Prostate gland (tissue), 2 donors: ENCODE data around the gene PDCD10. TPM values are rescaled to one million over a fixed set of nuclear protein-coding genes. Genes with fewer than 3 reads are reported as not detected.

ENCODE experiments used
- DNase-seq: peaks from one replicate; pipeline ENCODE4 v3.0.0-alpha.2; 2019; ENCODE audit warnings: low spot score
- H3K27ac ChIP-seq, 2 donors: fragments of 200-600 bp; sonication (generic); 2 replicates each; pipeline ENCODE4 v1.5.1; 2017 to 2019
- H3K27me3 ChIP-seq: fragments of 200-600 bp; sonication (generic); replicated peaks from 2 replicates; pipeline ENCODE4 v1.5.1; 2019; ENCODE audit not compliant: insufficient read depth
- H3K36me3 ChIP-seq, 2 donors: fragments of 200-600 bp; sonication (generic); 1 replicate in 1 of 2; 2 replicates in 1 of 2; pipeline versions ENCODE4 v1.5.1 to v1.8.1; 2017 to 2019
- H3K4me1 ChIP-seq: fragments of 200-600 bp; sonication (generic); replicated peaks from 2 replicates; pipeline ENCODE4 v1.5.1; 2019
- H3K4me3 ChIP-seq, 2 donors: fragments of 200-600 bp; sonication (generic); 2 replicates each; pipeline ENCODE4 v1.5.1; 2017 to 2019
- H3K9me3 ChIP-seq: fragments of 200-600 bp; sonication (generic); 2 replicates; pipeline ENCODE4 v1.5.1; 2017
- POLR2A ChIP-seq: fragments of 450-650 bp; IDR thresholded peaks from one replicate; pipeline ENCODE4 v1.6.1; 2016; ENCODE audit warnings: antibody characterized with exemption, mild to moderate bottlenecking
- POLR2AphosphoS5 ChIP-seq: sonication (generic); formaldehyde crosslinking; IDR thresholded peaks from one replicate; pipeline ENCODE4 v1.6.1; 2017; ENCODE audit warnings: antibody characterized with exemption
- WGBS: methylation state at CpG from one replicate; pipeline ENCODE4 v1.1.5; 2018; 5-methylcytosine and 5-hydroxymethylcytosine counted together
- intact Hi-C: fragments of 100-400 bp; cut with DNase I; formaldehyde crosslinking; loops from one replicate; pipeline ENCODE4 v1.14.2; 2022
- total RNA-seq, 2 donors: library from RNA; depleted of rRNA; stranded (reverse); fragments of >200 nt; gene quantifications; one replicate each; pipeline ENCODE4 v1.1.0, GENCODE V29; 2016
- TF ChIP-seq, protein P1 (sequence below), 4 experiments: fragments of 200-600 bp in 2 of 4; fragments of 450-650 bp in 2 of 4; sonication (generic) in 2 of 4; IDR thresholded peaks; 1 replicate in 3 of 4; 2 replicates in 1 of 4; pipeline ENCODE4 v1.5.1; 2016 to 2019; ENCODE audit warnings: antibody characterized with exemption in 4 of 4, mild to moderate bottlenecking in 2 of 4, moderate library complexity in 2 of 4

The PDCD10 gene
- total RNA-seq, 2 donors from 2014 or later, result 50.3 to 58.1 TPM

DNA sequence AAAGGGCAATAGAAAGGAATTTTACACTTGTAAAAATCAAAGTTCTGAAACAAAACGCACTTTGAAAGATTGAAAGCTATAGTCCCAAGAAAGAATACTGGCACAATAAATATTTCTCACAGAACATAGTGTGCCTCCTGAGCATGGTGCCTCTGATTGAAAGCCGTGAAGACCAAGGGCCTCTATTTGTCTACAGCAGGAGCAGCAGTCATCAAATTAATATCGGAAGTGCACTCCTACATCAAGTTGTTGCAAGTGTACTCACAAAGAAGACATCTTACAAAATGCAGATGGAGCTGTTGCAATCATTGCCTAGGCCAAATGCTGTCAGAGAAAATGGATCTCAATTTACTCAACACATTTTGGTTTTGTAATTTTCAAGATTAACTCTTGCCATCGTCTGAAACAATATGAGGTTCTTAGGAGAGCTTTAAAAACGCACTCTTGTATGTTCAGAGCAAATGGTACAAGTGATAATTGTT lies 71.7 kb downstream of the PDCD10 start:
- no peak overlapping the region for H3K4me3 ChIP-seq
- H3K9me3 ChIP-seq, result no peaks in the 10 kb centered on the region
- intact Hi-C loops, result no loop called here
- no peaks in the 10 kb centered on the region for H3K27me3 ChIP-seq
- TF ChIP-seq POLR2A, result no peak
- no peak for TF ChIP-seq POLR2AphosphoS5
- TF ChIP-seq, protein P1, sequence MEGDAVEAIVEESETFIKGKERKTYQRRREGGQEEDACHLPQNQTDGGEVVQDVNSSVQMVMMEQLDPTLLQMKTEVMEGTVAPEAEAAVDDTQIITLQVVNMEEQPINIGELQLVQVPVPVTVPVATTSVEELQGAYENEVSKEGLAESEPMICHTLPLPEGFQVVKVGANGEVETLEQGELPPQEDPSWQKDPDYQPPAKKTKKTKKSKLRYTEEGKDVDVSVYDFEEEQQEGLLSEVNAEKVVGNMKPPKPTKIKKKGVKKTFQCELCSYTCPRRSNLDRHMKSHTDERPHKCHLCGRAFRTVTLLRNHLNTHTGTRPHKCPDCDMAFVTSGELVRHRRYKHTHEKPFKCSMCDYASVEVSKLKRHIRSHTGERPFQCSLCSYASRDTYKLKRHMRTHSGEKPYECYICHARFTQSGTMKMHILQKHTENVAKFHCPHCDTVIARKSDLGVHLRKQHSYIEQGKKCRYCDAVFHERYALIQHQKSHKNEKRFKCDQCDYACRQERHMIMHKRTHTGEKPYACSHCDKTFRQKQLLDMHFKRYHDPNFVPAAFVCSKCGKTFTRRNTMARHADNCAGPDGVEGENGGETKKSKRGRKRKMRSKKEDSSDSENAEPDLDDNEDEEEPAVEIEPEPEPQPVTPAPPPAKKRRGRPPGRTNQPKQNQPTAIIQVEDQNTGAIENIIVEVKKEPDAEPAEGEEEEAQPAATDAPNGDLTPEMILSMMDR (IDR thresholded peaks at IDR 0.05), result no peak
- H3K4me1 ChIP-seq, result no peaks in the 10 kb centered on the region
- no peaks in the 10 kb centered on the region for H3K36me3 ChIP-seq
- no peak for DNase-seq
- H3K27ac ChIP-seq, result no peak overlapping the region
- 77% methylated on average over 5 of the region's 5 CpGs for WGBS

DNA sequence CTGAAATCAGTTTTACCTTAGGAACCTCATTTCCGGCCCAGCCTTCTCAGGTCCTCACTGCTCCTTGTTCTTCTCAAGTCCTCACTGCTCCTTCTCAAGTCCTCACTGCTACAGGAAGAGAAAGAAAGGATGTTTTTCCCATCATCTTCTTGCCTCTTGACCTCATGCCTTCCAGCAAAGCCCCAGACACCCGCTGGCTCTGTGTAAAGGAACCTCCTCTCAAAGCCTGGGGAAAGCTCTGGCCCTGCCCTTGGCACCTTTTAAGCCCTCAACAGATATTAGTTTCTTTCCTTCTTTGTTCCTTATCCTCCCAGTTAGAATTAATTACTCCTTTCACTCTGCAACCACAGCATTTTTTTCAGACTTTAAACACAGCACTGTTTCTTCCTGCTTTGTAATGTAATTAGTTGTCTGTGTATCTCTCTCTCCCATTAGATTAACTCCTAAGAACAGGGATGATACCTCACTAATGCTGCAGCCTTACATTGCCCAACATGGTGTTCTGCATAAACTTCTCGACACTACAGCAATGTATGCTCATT lies 76.9 kb downstream of the PDCD10 start:
- no peak overlapping the region for H3K4me3 ChIP-seq
- no peaks in the 10 kb centered on the region for H3K36me3 ChIP-seq
- TF ChIP-seq POLR2AphosphoS5 (no peak), POLR2A (no peak)
- TF ChIP-seq, protein P1 (IDR thresholded peaks at IDR 0.05), result no peak
- no peak overlapping the region for H3K27ac ChIP-seq
- no peaks in the 10 kb centered on the region for H3K9me3 ChIP-seq
- H3K4me1 ChIP-seq, result no peaks in the 10 kb centered on the region
- no peaks in the 10 kb centered on the region for H3K27me3 ChIP-seq
- 83% methylated on average over 3 of the region's 3 CpGs for WGBS
- DNase-seq, result no peak
- intact Hi-C loops, result no loop called here

DNA sequence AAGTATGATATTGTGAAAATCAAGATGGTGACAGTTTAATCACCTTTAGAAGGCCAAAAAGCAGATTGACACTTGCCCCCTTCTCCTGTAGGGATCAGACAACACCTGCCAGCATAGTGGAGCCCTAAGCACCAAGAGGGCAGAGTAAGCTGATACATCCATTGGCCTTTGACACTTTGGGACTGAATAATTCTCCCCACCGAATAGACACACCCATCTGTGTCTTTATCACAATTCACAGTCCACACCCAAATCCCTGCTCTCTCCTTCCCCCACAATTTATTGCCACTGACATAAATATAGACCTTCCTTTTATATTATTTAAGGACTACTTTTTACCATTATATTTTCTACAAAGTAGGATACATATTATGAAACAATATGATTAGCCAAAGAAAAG lies 77.9 kb downstream of the PDCD10 start:
- WGBS, result 59% methylated on average over 1 of the region's 1 CpG
- no peak for TF ChIP-seq POLR2A
- TF ChIP-seq POLR2AphosphoS5, result no peak
- TF ChIP-seq, protein P1 (IDR thresholded peaks at IDR 0.05), result no peak
- Histone ChIP-seq H3K27me3 (no peaks in the 10 kb centered on the region), H3K9me3 (no peaks in the 10 kb centered on the region), H3K4me1 (no peaks in the 10 kb centered on the region), H3K36me3 (no peaks in the 10 kb centered on the region), H3K4me3 (no peak overlapping the region), H3K27ac (no peak overlapping the region)
- intact Hi-C loops, result no loop called here
- DNase-seq, result no peak

DNA sequence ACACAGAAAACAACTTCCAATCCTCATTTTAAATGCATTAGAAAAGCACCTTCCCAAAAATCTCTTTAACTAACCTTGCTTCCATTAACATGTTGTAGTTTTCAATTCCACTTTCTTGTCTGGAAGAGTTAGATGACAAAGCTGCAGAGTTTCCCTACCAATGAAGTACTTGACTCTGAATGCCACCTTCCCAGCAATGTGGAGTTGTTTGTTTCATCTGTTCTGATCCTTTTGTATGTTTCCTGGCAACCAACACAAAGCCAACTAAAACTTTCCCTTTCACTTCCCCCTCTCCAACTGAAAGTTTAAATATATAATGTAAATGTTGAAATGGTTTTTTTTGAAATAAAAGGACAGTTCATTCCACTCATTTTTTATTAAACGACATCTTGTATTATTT lies 80.9 kb downstream of the PDCD10 start, which contains the start of gene WDR49:
Gene WDR49 (minus strand): TSS at position 183 of the 400 bp plus-strand sequence. CDS start 517 bp downstream, outside the sequence.
- no peaks in the 10 kb centered on the region for H3K4me1 ChIP-seq
- no peaks in the 10 kb centered on the region for H3K9me3 ChIP-seq
- H3K27me3 ChIP-seq, result no peaks in the 10 kb centered on the region
- H3K4me3 ChIP-seq, result no peak within 1 kb of the TSS
- H3K27ac ChIP-seq, result no peak within 1 kb of the TSS
- no peaks in the 10 kb centered on the region for H3K36me3 ChIP-seq
- no peak for TF ChIP-seq POLR2A
- TF ChIP-seq, protein P1 (IDR thresholded peaks at IDR 0.05), result no peak
- no peak for TF ChIP-seq POLR2AphosphoS5
- peak; percentile 5 for DNase-seq
- WGBS, result 34% methylated on average over 1 of the region's 1 CpG
- intact Hi-C loops, result no loop called here

DNA sequence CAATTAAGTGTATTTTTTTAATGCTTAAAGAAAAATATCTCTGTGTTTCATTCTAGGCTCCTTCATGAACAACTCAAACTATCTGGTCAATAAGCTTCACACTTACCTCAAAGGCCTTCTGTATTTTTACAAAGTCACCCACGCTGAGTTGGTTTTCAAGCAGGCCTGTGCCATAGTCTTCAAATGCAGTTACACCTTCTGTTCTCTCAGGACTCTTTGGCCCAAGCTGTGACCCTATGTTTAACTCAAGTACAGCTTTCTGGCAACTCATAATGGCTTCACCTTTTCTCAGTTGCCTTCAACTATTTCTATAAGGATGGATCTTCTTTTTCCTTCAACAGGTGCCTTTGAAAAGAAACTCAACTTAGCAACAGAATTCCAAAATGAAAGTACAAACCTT lies 81.5 kb downstream of the PDCD10 start:
- no peak overlapping the region for H3K27ac ChIP-seq
- H3K27me3 ChIP-seq, result no peaks in the 10 kb centered on the region
- H3K9me3 ChIP-seq, result no peaks in the 10 kb centered on the region
- no peak for DNase-seq
- TF ChIP-seq, protein P1 (IDR thresholded peaks at IDR 0.05), result no peak
- no peak for TF ChIP-seq POLR2A
- TF ChIP-seq POLR2AphosphoS5, result no peak
- intact Hi-C loops, result no loop called here
- 73% methylated on average over 1 of the region's 1 CpG for WGBS
- H3K4me1 ChIP-seq, result no peaks in the 10 kb centered on the region
- H3K36me3 ChIP-seq, result no peaks in the 10 kb centered on the region
- H3K4me3 ChIP-seq, result no peak overlapping the region
